Right lobe of liver (tissue), 6 donors: ENCODE results near the gene CD46. TPM values are rescaled to one million over a fixed set of nuclear protein-coding genes. Genes with fewer than 3 reads are reported as not detected.
"Not testable (repeated sequence)": the region's sequence is repeated elsewhere in the genome, so short reads cannot be mapped to it uniquely, and the experiment has no call there.

Source experiments
- ATAC-seq, 4 donors: fragments of 200-7000 bp; cut with Tn5 transposase; one replicate each; pipeline ENCODE4 v1.9.1; 2020; ENCODE audit warnings: mild to moderate bottlenecking in 4 of 4, moderate library complexity in 4 of 4
- DNase-seq, 3 donors: peaks; one replicate each; pipeline ENCODE4 v3.0.0-alpha.2; 2020
- H3K27ac ChIP-seq, 3 donors: fragments of 200-600 bp; one replicate each; pipeline ENCODE4 v1.8.0; 2022
- H3K27me3 ChIP-seq, 2 donors: fragments of 200-600 bp; one replicate each; pipeline ENCODE4 v1.8.0; 2022
- H3K36me3 ChIP-seq, 4 donors: fragments of 200-600 bp; sonication (generic) in 1 of 4; one replicate each; pipeline versions ENCODE4 v1.5.1 to v1.8.0; 2017 to 2022; ENCODE audit warnings: control low read depth in 1 of 4
- H3K4me1 ChIP-seq, 4 donors: fragments of 200-600 bp; sonication (generic) in 1 of 4; one replicate each; pipeline versions ENCODE4 v1.5.1 to v1.8.0; 2017 to 2022; ENCODE audit warnings: control low read depth in 1 of 4
- H3K4me3 ChIP-seq, 3 donors: fragments of 200-600 bp; one replicate each; pipeline ENCODE4 v1.8.0; 2022
- H3K9me3 ChIP-seq, 4 donors: fragments of 200-600 bp; sonication (generic) in 1 of 4; one replicate each; pipeline versions ENCODE4 v1.5.1 to v1.8.0; 2017 to 2022; ENCODE audit warnings: control low read depth in 1 of 4
- CTCF ChIP-seq, 4 donors: fragments of 200-600 bp in 3 of 4; fragments of 450-650 bp in 1 of 4; IDR thresholded peaks; one replicate each; pipeline versions ENCODE4 v1.5.1 to v1.8.0; 2016 to 2022; ENCODE audit warnings: antibody characterized with exemption in 4 of 4, mild to moderate bottlenecking in 2 of 4
- POLR2A ChIP-seq: fragments of 450-650 bp; IDR thresholded peaks from one replicate; pipeline ENCODE4 v1.6.1; 2017; ENCODE audit warnings: antibody characterized with exemption, mild to moderate bottlenecking
- WGBS: methylation state at CpG from one replicate; pipeline ENCODE4 v1.1.6; 2018; ENCODE audit warnings: low coverage, low lambda C conversion rate; ENCODE audit not compliant: insufficient coverage; ENCODE audit errors: missing lambda C conversion rate; 5-methylcytosine and 5-hydroxymethylcytosine counted together
- intact Hi-C, 2 donors: fragments of 100-400 bp; cut with DNase I; formaldehyde crosslinking; loops; one replicate each; pipeline versions ENCODE4 v1.11.2 to v1.14.1; 2022
- long read RNA-seq: library from polyadenylated mRNA; unstranded; transcript quantifications from one replicate; pipeline ENCODE4 v2.0.0, GENCODE V29; 2019
- total RNA-seq, 6 experiments: library from RNA; depleted of rRNA in 2 of 6; stranded (reverse); fragments of >200 nt in 2 of 6; fragmentation: NEBNext Ultra II Directional in 3 of 6; extraction: Animal tissue kit (Norgen Biotek cat#: 25700) in 3 of 6; gene quantifications; one replicate each; pipeline versions ENCODE4 v1.1.0 to v1.2.4, GENCODE V29; 2016 to 2023
- donor health status: DM: no; HTN: yes; CAD: no.
- donor health status: DM: no; HTN: no; CAD: no.
- donor health status: DM: no; HTN: no; CAD: no.
- donor health status: DM: no; HTN: yes; CAD: no.
- donor health status: DM: no; HTN: yes; CAD: no.

Gene CD46
- total RNA-seq: 100 to 1,000 TPM in 5 of 6 experiments, 10 to 100 TPM in 1; 99.3 to 133 (median 114) TPM
- long read RNA-seq, transcript CD46-204 (11 exons, 3,188 nt): major isoform, 9 of 34 reads
- long read RNA-seq, partial matches to known transcripts: 8 of 34 reads
- long read RNA-seq, other reads (novel, unspliced or antisense): 5 of 34 reads

DNA sequence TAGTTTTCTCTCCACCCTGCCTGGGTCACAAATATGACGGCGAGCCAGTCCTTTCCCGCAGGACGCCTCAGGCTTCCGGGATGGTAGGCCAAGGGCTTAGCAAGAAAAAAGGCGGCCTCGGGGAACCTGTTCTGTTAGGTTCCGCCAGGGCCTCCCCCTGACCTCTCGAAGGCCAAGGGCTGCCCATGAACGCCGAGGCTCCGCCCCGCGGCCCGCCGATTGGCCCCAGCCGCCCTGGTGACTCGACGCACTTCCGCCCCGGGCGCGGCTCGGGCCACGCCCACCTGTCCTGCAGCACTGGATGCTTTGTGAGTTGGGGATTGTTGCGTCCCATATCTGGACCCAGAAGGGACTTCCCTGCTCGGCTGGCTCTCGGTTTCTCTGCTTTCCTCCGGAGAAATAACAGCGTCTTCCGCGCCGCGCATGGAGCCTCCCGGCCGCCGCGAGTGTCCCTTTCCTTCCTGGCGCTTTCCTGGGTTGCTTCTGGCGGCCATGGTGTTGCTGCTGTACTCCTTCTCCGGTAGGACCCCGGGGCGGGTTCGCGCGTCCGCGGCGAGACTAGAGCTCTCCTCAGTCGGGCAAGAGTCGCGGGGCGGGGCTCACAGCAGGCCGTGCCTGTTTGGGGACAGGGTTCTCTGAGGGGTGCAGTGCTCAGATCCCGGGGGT is at the start of gene CD46:
CD46 (plus strand) TSS at position 265 of the 666 bp plus-strand sequence; CDS start at position 424, 159 bp downstream.
- Histone ChIP-seq H3K4me1 (peaks cover 0 to 44% (median 15%) of the 10 kb centered on the region in 4 donors), H3K9me3 (no peaks in the 10 kb centered on the region), H3K36me3 (no peaks in the 10 kb centered on the region), H3K27ac (peak within 1 kb of the TSS; percentile 84 to 96 (median 87)), H3K27me3 (no peaks in the 10 kb centered on the region), H3K4me3 (peak within 1 kb of the TSS; percentile 69 to 91 (median 76))
- WGBS: 0% methylated on average over 13 of the region's 55 CpGs
- intact Hi-C loops: no loop called here
- DNase-seq (peak; percentile 98 to 99 (median 98)), ATAC-seq (peak; percentile 91 to 97 (median 92))
- TF ChIP-seq POLR2A: peak; percentile 94
- TF ChIP-seq CTCF (IDR thresholded peaks at IDR 0.05): no peak

GRCh38 chr1:207702317-207702716 is 49.5 kb upstream of the CD46 start:
- H3K27me3 ChIP-seq: no peaks in the 10 kb centered on the region
- H3K27ac ChIP-seq: no peak overlapping the region
- H3K4me3 ChIP-seq: no peak overlapping the region
- no peaks in the 10 kb centered on the region for H3K4me1 ChIP-seq
- TF ChIP-seq POLR2A (no peak), CTCF (IDR thresholded peaks at IDR 0.05) (no peak)
- intact Hi-C loops: no loop called here
- ATAC-seq (no peak), DNase-seq (no peak)
- H3K9me3 ChIP-seq: no peaks in the 10 kb centered on the region
- no peaks in the 10 kb centered on the region for H3K36me3 ChIP-seq
- WGBS: 75% methylated on average over 1 of the region's 1 CpG

DNA sequence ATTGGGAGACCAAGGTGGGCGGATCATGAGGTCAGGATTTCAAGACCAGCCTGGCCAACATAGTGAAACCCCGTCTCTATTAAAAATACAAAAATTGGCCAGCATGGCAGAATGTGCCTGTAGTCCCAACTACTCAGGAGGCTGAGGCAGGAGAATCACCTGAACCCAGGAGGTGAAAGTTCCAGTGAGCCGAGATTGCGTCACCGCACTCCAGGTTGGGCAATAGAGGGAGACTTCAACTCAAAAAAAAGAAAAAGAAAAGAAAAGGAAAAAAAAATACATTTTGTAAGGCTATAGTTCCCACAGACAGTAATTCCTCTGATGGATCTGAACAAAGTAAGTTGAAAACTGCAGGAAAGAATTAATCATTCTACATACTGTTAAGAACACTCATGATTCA is 48.1 kb upstream of the CD46 start:
- DNase-seq (no peak), ATAC-seq (peak in 1 of 4 donors; percentile 27)
- Histone ChIP-seq H3K4me1 (no peaks in the 10 kb centered on the region), H3K36me3 (no peaks in the 10 kb centered on the region), H3K4me3 (no peak overlapping the region), H3K27ac (no peak overlapping the region), H3K27me3 (no peaks in the 10 kb centered on the region), H3K9me3 (no peaks in the 10 kb centered on the region)
- TF ChIP-seq POLR2A (no peak), CTCF (IDR thresholded peaks at IDR 0.05) (no peak)
- 78% methylated on average over 3 of the region's 5 CpGs for WGBS
- intact Hi-C loops: no loop called here

GRCh38 chr1:207708004-207708403 is 43.9 kb upstream of the CD46 start:
- H3K4me1 ChIP-seq, ATAC-seq, H3K9me3 ChIP-seq, DNase-seq, H3K4me3 ChIP-seq, H3K36me3 ChIP-seq, intact Hi-C loops, H3K27ac ChIP-seq, H3K27me3 ChIP-seq: not testable (repeated sequence)
- 74% methylated on average over 3 of the region's 3 CpGs for WGBS

DNA sequence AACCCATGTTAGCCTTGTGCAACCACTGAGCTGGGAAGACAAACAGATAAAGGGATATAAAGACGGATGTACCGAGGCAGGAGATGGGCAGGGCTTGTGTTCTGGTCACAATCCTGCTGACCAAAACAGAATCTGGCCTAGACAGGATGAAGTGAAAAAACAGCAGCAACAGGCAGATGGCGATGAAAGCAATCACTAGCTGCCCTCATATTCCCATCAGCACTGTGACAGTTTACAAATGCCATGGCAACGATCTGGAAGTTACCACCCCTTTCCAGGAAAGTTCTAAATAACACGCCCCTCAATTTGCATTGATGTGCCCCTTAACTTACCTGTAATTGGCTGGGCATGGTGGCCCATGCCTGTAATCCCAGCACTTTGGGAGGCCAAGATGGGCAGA is 40.6 kb upstream of the CD46 start:
- ATAC-seq: peak; percentile 27 to 81 (median 67)
- intact Hi-C loops: no loop called here
- 25% methylated on average over 4 of the region's 5 CpGs for WGBS

GRCh38 chr1:207712701-207713100 is 39.2 kb upstream of the CD46 start:
- H3K9me3 ChIP-seq, H3K27me3 ChIP-seq, H3K27ac ChIP-seq, H3K36me3 ChIP-seq, H3K4me3 ChIP-seq, ATAC-seq, DNase-seq, H3K4me1 ChIP-seq, intact Hi-C loops: not testable (repeated sequence)
- WGBS: 71% methylated on average over 3 of the region's 3 CpGs

More for the DNA sequence above, 40.6 kb upstream of the CD46 start:
- Histone ChIP-seq H3K36me3 (no peaks in the 10 kb centered on the region), H3K9me3 (no peaks in the 10 kb centered on the region), H3K27ac (no peak overlapping the region), H3K27me3 (no peaks in the 10 kb centered on the region), H3K4me1 (no peaks in the 10 kb centered on the region), H3K4me3 (no peak overlapping the region)
- TF ChIP-seq POLR2A (no peak), CTCF (IDR thresholded peaks at IDR 0.05) (peak in 1 of 4 donors; percentile 10)
- DNase-seq: no peak
